ENCODE measurements around the gene PKHD1. TPM values are rescaled to one million over a fixed set of nuclear protein-coding genes. Genes with fewer than 3 reads are reported as not detected.

PKHD1 gene
- polyA plus RNA-seq, 1 experiment, result not detected

- CTCF ChIA-PET, result no interaction called here
These were observed 2.4 kb upstream of the PKHD1 start for GRCh38 chr6:52089758-52090348.

GRCh38 chr6:52086741-52087140 lies 672 bp downstream of the PKHD1 start:
- Histone ChIP-seq H3K9me3 (ENCODE audit: control insufficient read depth, insufficient read depth, low read length) (no peaks in the 10 kb centered on the region), H3K27me3 (ENCODE audit: control insufficient read depth, insufficient read depth, low read length) (no peaks in the 10 kb centered on the region), H3K27ac (ENCODE audit: low read depth, low read length) (no peak overlapping the region), H3K4me3 (ENCODE audit: low read depth, low read length) (no peak overlapping the region)
- CTCF ChIA-PET, result interaction anchor here (1.3 to 1.5 kb wide), 2 partner anchors 38 to 177 kb away, joined by 3 to 7 read pairs; no protein-coding TSS in a partner anchor
- POLR2A ChIA-PET, result no interaction called here
- DNase-seq (ENCODE audit: low read depth, low spot score), result no peak
- no peak for TF ChIP-seq CTCF (IDR thresholded peaks at IDR 0.05; ENCODE audit: low read depth, low read length)

More at GRCh38 chr6:52089758-52090348, 2.4 kb upstream of the PKHD1 start:
- POLR2A ChIA-PET, result no interaction called here
- no peak for DNase-seq (ENCODE audit: low read depth, low spot score)
- Histone ChIP-seq H3K27ac (ENCODE audit: low read depth, low read length) (no peak overlapping the region), H3K4me3 (ENCODE audit: low read depth, low read length) (no peak overlapping the region), H3K27me3 (ENCODE audit: control insufficient read depth, insufficient read depth, low read length) (no peaks in the 10 kb centered on the region), H3K9me3 (ENCODE audit: control insufficient read depth, insufficient read depth, low read length) (no peaks in the 10 kb centered on the region)
- no peak for TF ChIP-seq CTCF (IDR thresholded peaks at IDR 0.05; ENCODE audit: low read depth, low read length)

- CTCF ChIA-PET, result no interaction called here
- POLR2A ChIA-PET, result no interaction called here
These were observed 6.2 kb downstream of the PKHD1 start for GRCh38 chr6:52081237-52081636.

GRCh38 chr6:52077961-52078625 lies 9.3 kb downstream of the PKHD1 start:
- Histone ChIP-seq H3K4me3 (ENCODE audit: low read depth, low read length) (no peak overlapping the region), H3K27ac (ENCODE audit: low read depth, low read length) (no peak overlapping the region), H3K27me3 (ENCODE audit: control insufficient read depth, insufficient read depth, low read length) (no peaks in the 10 kb centered on the region), H3K9me3 (ENCODE audit: control insufficient read depth, insufficient read depth, low read length) (no peaks in the 10 kb centered on the region)
- ChIA-PET CTCF (no interaction called here), POLR2A (no interaction called here)
- no peak for TF ChIP-seq CTCF (IDR thresholded peaks at IDR 0.05; ENCODE audit: low read depth, low read length)
- no peak for DNase-seq (ENCODE audit: low read depth, low spot score)

More at GRCh38 chr6:52081237-52081636, 6.2 kb downstream of the PKHD1 start:
- DNase-seq (ENCODE audit: low read depth, low spot score), result no peak
- Histone ChIP-seq H3K4me3 (ENCODE audit: low read depth, low read length) (no peak overlapping the region), H3K27ac (ENCODE audit: low read depth, low read length) (no peak overlapping the region), H3K27me3 (ENCODE audit: control insufficient read depth, insufficient read depth, low read length) (no peaks in the 10 kb centered on the region), H3K9me3 (ENCODE audit: control insufficient read depth, insufficient read depth, low read length) (no peaks in the 10 kb centered on the region)
- TF ChIP-seq CTCF (IDR thresholded peaks at IDR 0.05; ENCODE audit: low read depth, low read length), result no peak

- ChIA-PET CTCF (no interaction called here), POLR2A (no interaction called here)
- Histone ChIP-seq H3K27me3 (ENCODE audit: control insufficient read depth, insufficient read depth, low read length) (no peaks in the 10 kb centered on the region), H3K27ac (ENCODE audit: low read depth, low read length) (no peak overlapping the region), H3K4me3 (ENCODE audit: low read depth, low read length) (no peak overlapping the region), H3K9me3 (ENCODE audit: control insufficient read depth, insufficient read depth, low read length) (no peaks in the 10 kb centered on the region)
- DNase-seq (ENCODE audit: low read depth, low spot score), result no peak
- TF ChIP-seq CTCF (IDR thresholded peaks at IDR 0.05; ENCODE audit: low read depth, low read length), result no peak
These were observed 10.1 kb downstream of the PKHD1 start for GRCh38 chr6:52077180-52077884.
